Suppressor macrophage (primary cell): ENCODE results near the gene NAXD.

ENCODE experiments used
- DNase-seq, 4 experiments: peaks; one replicate each; pipeline ENCODE4 v3.0.0-alpha.2; 2020 to 2022

The NAXD gene

GRCh38 chr13:110646442-110647364 is 31.4 kb downstream of the NAXD start:
- DNase-seq = no peak

GRCh38 chr13:110647365-110647737 is 32.0 kb downstream of the NAXD start:
- DNase-seq = no peak

DNA sequence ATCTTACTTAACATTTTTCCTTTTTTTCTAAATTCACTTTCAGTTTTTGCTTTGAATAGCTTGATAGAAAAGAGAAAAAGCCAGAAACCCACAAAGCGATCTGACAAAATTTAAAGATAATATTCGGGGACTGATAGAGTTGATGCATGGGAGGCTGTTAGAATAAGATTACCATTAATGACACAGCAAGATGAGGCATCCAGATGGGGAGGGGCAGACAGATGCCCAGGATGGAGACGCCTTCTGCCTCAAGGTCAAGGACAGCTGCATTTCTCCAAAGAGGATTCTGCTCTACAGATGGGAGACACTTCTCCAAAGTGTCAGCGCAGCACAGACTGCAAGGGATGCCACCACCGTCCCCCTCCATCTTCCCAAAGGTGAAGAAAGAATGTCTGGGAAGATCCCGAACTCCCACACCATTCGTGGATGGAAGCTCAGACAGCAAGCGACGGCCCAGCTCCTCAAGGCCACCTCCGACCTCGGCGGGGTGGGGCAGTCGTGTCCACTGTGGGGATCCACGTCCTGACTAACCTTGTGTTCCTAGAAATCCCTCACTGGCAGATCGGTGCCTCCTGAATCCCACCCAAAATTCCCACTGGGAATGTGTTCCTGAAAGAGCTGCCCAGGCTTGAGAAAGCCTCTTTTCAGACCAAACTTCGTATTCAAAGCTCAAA is 32.9 kb downstream of the NAXD start:
- DNase-seq = no peak

GRCh38 chr13:110648848-110649421 is 33.6 kb downstream of the NAXD start:
- no peak for DNase-seq

- no peak for DNase-seq
Measured at GRCh38 chr13:110649551-110649950, 34.2 kb downstream of the NAXD start.

DNA sequence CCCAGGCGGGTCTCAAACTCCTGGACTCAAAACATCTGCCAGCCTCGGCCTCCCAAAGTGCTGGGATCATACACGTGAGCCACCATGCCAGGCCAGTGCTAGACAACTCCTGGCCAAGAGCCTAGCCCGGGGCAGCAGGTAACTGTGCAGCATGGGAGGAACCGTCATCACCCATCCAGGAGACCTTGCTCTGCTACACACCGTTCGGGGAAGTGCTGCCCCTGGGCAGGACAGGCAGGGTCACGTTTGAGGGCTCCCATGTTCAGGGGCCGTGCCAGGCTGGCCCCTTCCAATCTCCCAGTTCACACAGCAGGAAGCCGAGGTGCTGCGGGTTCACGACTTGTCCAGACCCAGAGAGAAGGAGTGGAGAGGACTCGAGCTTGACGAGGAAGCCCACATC is 35.1 kb downstream of the NAXD start:
- DNase-seq = no peak

DNA sequence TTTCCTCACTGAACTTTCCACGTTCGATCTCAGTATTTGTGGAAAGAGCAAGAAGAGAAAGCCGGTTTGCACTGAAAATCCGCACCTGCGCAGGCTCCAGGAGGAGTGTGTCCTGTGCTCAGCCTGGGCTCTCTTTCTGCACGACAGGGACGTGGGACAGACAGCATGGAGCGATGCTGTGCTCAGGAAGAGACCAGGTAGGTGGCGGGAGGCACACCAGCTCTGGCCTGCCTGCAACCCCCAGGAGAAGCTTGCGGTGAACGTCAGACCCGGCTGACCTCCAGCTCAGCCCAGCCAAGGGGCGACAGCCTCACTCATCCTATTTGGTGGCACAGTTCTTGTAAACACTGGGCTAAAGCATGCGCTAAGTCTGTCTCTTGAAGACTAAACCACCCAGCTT is 35.9 kb downstream of the NAXD start:
- DNase-seq = no peak

- no peak for DNase-seq
Measured at GRCh38 chr13:110651726-110652230, 36.4 kb downstream of the NAXD start.

- no peak for DNase-seq
Measured at GRCh38 chr13:110652231-110652730, 36.9 kb downstream of the NAXD start.

DNA sequence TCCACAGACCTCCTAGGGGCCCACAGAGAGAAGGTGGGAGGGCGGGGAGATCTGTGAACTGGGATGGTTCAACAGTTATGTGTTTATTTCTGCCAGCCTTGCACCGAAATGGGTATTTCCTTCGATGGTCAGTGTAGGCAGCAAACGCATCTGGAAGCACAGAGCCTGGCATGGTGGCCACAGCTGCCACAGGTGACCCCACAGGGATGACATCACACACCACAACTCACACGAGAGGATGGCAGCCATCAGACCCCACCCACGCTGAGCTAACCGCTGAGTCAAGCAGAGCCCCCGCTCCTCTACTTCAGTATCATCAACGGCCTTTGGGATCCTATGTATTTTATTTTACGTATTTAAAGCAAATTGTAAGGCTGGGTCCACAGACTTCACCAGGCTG is 37.4 kb downstream of the NAXD start:
- no peak for DNase-seq

DNA sequence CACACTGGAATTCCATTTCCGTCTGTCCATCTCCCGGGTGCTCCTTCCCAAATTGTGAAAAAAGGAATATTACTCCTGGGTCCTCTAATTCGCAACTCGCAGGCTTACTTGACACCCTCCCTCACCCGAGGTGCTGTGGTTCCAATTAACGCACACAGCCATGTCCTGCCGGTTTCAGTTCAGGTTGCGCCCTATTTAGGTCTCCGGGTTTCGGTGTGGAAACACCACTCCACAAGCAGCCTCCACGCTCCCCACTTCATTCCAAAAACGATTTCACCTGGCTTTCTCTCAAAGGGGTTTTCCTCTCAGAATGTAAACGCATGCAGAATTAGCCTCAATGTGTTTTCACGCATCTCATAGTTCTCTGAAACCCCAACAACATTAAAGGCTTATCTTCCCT is 37.9 kb downstream of the NAXD start:
- DNase-seq = no peak

DNA sequence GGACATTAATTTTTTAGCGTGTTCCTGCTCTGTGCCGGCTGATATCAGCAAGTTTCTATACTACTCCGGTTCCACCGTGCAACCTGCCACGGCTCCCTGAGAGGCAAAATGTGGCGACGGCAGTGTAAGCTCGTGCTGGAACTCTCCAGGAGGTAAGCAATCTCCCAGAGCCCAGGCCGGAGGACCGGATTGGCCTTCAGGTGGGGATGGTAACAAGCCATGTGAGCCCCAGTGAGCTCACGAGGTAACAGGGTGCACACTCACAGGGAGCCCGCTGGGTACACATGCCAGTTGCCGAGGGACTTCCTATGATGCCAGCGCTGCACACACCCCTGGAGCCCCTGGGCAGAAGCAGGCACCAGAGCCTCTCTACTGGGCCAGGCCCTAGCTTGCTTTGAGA is 38.5 kb downstream of the NAXD start:
- DNase-seq = no peak

DNA sequence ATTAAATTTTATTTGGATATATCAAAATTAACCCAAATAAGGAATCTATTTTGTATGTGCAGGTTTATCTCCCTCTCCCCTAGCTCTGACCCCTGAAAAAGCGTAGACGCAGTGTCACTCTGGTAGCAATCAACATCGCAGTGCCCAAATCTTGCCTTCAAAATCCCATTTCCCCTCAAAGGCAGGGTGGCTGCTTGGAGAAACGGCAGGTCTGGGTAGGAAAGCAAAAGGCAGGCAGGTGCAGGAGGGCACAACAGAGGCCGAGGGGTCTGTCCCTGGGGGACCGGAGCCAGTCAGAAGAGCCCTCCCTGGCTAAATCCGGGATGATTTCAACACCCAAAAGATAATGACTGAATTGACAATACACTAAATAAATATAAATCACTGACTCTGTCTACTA is 41.9 kb downstream of the NAXD start:
- no peak for DNase-seq

DNA sequence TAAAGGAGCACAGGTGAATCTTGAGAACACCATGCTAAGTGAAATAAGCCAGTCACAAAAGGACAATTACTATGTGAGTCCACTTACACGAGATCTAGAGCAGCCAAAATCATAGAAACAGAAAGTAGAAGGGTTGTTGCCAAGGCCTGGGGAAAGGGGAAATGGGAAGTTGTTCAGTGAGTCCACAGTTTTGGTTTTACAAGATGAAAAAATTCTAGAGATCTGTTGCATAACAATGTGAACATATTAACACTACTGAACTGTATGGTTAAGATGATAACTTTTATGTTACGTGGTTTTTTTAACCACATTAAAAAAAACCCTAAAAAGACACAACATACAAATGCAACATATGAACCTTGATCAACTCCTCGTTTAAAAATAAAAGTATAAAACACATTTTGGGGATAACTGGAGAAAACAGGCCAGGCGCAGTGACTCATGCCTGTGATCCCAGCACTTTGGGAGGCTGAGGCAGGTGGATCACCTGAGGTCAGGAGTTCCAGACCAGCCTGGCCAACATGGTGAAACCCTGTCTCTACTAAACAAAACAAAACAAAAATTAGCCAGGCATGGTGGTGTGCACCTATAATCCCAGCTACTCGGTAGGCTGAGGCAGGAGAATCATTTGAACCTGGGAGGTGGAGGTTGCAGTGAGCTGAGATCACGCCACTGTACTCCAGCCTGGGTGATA is 43.0 kb downstream of the NAXD start:
- peak; percentile 64 to 84 (median 76) for DNase-seq

DNA sequence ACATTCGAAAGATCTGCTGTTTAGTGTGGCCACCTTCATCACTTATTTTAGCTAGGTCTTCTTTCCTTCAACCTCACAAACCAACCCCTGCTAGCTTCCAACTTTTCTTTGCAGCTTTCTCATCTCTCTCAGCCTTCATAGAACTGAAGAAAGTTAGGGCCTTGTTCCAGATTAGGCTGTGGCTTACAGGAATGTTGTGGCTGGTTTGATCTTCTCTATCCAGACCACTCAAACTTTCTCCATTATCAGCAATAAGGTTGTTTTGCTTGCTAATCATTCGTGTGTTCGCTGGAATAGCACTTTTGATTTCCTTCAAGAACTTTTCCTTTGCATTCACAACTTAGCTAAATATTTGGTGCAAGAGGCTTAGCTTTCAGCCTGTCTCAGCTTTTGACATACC is 45.9 kb downstream of the NAXD start:
- DNase-seq = no peak

GRCh38 chr13:110662091-110662490 is 46.7 kb downstream of the NAXD start:
- DNase-seq = no peak

- DNase-seq = no peak
Measured at GRCh38 chr13:110662777-110663443, 47.6 kb downstream of the NAXD start.

DNA sequence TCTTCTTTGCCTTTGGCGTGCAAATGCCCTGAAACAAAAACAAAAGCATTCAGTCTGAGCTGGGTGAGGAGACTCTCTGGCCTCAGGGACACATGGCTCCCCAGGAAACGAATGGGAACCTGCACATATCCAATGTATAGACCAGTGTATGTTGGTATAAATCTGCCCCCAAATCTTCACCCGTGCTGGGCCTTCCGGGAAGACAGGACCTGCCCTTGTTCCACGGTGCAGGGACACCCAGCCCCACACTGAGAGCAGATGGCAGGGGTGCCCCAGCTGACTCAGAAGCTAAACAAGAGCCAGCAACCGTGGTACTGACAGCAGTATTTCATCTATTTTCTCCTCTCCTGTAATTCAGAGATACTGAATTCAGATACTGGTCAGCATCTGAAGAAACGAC is 48.1 kb downstream of the NAXD start:
- no peak for DNase-seq

- DNase-seq = peak; percentile 23 to 63 (median 55)
Measured at GRCh38 chr13:110664041-110664440, 48.7 kb downstream of the NAXD start.

- DNase-seq = peak; percentile 2 to 39 (median 22)
Measured at GRCh38 chr13:110664673-110665072, 49.3 kb downstream of the NAXD start.

DNA sequence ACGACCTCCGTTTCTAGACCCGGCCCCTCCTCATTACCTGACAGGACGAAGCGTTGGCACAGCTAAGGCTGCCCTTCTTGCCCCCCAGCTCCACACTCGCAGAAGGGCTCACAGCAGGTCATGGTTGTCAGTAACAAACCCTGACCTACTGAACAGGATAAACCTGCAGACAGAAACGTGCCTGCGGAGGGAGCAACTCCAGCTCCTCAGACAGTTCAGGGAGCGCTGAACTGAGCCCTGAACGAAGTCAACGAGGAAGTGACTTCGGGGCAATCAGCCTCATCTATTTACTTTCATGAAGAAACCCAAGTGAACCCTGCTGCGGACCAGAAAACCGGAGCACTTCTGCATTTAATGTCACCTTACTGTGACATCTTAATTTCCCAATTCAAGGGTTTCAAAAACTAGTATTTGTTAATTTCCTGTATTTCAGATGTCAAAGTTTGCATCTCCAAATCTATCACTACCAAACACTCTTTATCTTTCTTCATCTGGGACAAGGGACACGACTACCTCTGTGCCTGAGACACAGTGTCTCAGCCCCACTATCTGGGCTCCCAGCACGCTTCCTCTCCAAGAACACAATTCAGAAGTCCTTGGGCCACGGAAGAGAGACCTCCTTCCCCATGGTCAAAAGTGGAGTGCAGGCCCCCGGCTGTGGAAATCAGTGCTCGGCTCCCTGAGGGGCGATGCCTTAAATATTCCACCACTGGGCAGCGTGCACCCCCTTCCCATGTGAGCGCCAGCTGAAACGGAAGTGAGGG is 50.3 kb downstream of the NAXD start:
- peak; percentile 73 to 90 (median 86) for DNase-seq

GRCh38 chr13:110666255-110666533 is 50.8 kb downstream of the NAXD start:
- no peak for DNase-seq
